ENCODE results near the gene NUP214. TPM values are rescaled to one million over a fixed set of nuclear protein-coding genes. Genes with fewer than 3 reads are reported as not detected.
"Not testable (repeated sequence)": the region's sequence is repeated elsewhere in the genome, so short reads cannot be mapped to it uniquely, and the experiment has no call there.

Gene NUP214
- total RNA-seq, 1 experiment from 2014 or later = 25.6 TPM

- H3K4me1 ChIP-seq (ENCODE audit: insufficient read depth, low read length) = no peaks in the 10 kb centered on the region
- no peak for DNase-seq
- no peak overlapping the region for H3K9ac ChIP-seq (ENCODE audit: low read length)
- no peaks in the 10 kb centered on the region for H3K9me2 ChIP-seq (replicated peaks; ENCODE audit: low read length)
- H3K27ac ChIP-seq (ENCODE audit: low read length) = no peak overlapping the region
- H3K36me3 ChIP-seq (ENCODE audit: low read depth, low read length) = peaks cover 42% of the 10 kb centered on the region
- no peak for TF ChIP-seq CTCF (conservative IDR thresholded peaks at IDR 0.05; ENCODE audit: low read depth, low read length)
- TF ChIP-seq EZH2 (IDR thresholded peaks at IDR 0.05; ENCODE audit: low read length, unreplicated experiment) = no peak
- no peak for TF ChIP-seq EZH2phosphoT487 (IDR thresholded peaks at IDR 0.05; ENCODE audit: borderline replicate concordance, low read length)
- no peak overlapping the region for H3K4me2 ChIP-seq (ENCODE audit: low read length)
- no peaks in the 10 kb centered on the region for H3K27me3 ChIP-seq (ENCODE audit: low read length)
- no peak overlapping the region for H3K4me3 ChIP-seq (ENCODE audit: low read length)
- ATAC-seq = no peak
- no TSS peak for BruUV-seq (replicated peaks)
- H3F3A ChIP-seq (ENCODE audit: low read length, unreplicated experiment) = no peaks in the 10 kb centered on the region
- H4K20me1 ChIP-seq (ENCODE audit: low read length) = no peaks in the 10 kb centered on the region
- no peaks in the 10 kb centered on the region for H3K9me3 ChIP-seq (ENCODE audit: low read length)
- H3K79me2 ChIP-seq (ENCODE audit: low read length) = no peaks in the 10 kb centered on the region
- CTCF ChIA-PET = no interaction called here
- intact Hi-C loops (cut with micrococcal nuclease) = no loop called here
- H2AFZ ChIP-seq (ENCODE audit: low read length) = no peak overlapping the region
- POLR2A ChIA-PET (ENCODE audit: unreplicated experiment) = no interaction called here
Observed at GRCh38 chr9:131206495-131206894, 81.1 kb downstream of the NUP214 start.

- H3K4me3 ChIP-seq (ENCODE audit: low read length); BruUV-seq (replicated peaks); H4K20me1 ChIP-seq (ENCODE audit: low read length); intact Hi-C loops (cut with micrococcal nuclease); H3K9me2 ChIP-seq (replicated peaks; ENCODE audit: low read length); POLR2A ChIA-PET (ENCODE audit: unreplicated experiment); H3K4me1 ChIP-seq (ENCODE audit: insufficient read depth, low read length); H3K27me3 ChIP-seq (ENCODE audit: low read length); H3K9me3 ChIP-seq (ENCODE audit: low read length); H2AFZ ChIP-seq (ENCODE audit: low read length); H3K4me2 ChIP-seq (ENCODE audit: low read length); H3K27ac ChIP-seq (ENCODE audit: low read length); DNase-seq; H3F3A ChIP-seq (ENCODE audit: low read length, unreplicated experiment); ATAC-seq; H3K79me2 ChIP-seq (ENCODE audit: low read length); CTCF ChIA-PET; H3K9ac ChIP-seq (ENCODE audit: low read length): not testable (repeated sequence)
- peaks cover 29% of the 10 kb centered on the region for H3K36me3 ChIP-seq (ENCODE audit: low read depth, low read length)
Observed at GRCh38 chr9:131211920-131212319, 86.5 kb downstream of the NUP214 start.

- no peaks in the 10 kb centered on the region for H3K9me3 ChIP-seq (ENCODE audit: low read length)
- POLR2A ChIA-PET (ENCODE audit: unreplicated experiment) = no interaction called here
- no peak overlapping the region for H3K9ac ChIP-seq (ENCODE audit: low read length)
- CTCF ChIA-PET = no interaction called here
- no peak for ATAC-seq
- no peaks in the 10 kb centered on the region for H3K27me3 ChIP-seq (ENCODE audit: low read length)
- intact Hi-C loops (cut with micrococcal nuclease) = no loop called here
- TF ChIP-seq CTCF (conservative IDR thresholded peaks at IDR 0.05; ENCODE audit: low read depth, low read length) = no peak
- no peaks in the 10 kb centered on the region for H3F3A ChIP-seq (ENCODE audit: low read length, unreplicated experiment)
- H3K4me2 ChIP-seq (ENCODE audit: low read length) = no peak overlapping the region
- peaks cover 20% of the 10 kb centered on the region for H3K36me3 ChIP-seq (ENCODE audit: low read depth, low read length)
- H2AFZ ChIP-seq (ENCODE audit: low read length) = no peak overlapping the region
- H3K4me3 ChIP-seq (ENCODE audit: low read length) = no peak overlapping the region
- no peaks in the 10 kb centered on the region for H3K9me2 ChIP-seq (replicated peaks; ENCODE audit: low read length)
- no peaks in the 10 kb centered on the region for H4K20me1 ChIP-seq (ENCODE audit: low read length)
- no peaks in the 10 kb centered on the region for H3K4me1 ChIP-seq (ENCODE audit: insufficient read depth, low read length)
- H3K79me2 ChIP-seq (ENCODE audit: low read length) = no peaks in the 10 kb centered on the region
- DNase-seq = no peak
- no peak overlapping the region for H3K27ac ChIP-seq (ENCODE audit: low read length)
- BruUV-seq (replicated peaks) = no TSS peak
Observed at GRCh38 chr9:131214286-131214856, 89.0 kb downstream of the NUP214 start.
